SU-DHL-6 (cell line): ENCODE measurements around the gene KCTD7.

Experiments
- CTCF ChIP-seq: fragments of 200-600 bp; sonication (generic); IDR thresholded peaks from one replicate; pipeline ENCODE4 v1.5.1; 2017; ENCODE audit warnings: antibody characterized with exemption, mild to moderate bottlenecking, low read length, moderate library complexity; ENCODE audit not compliant: insufficient read depth, poor library complexity, severe bottlenecking
- EZH2phosphoT487 ChIP-seq: fragments of 200-600 bp; sonication (generic), shearing (Covaris generic); conservative IDR thresholded peaks from 2 replicates; pipeline ENCODE4 v1.6.1; 2018; ENCODE audit warnings: mild to moderate bottlenecking, antibody characterized with exemption, low read length, moderate library complexity, mixed read lengths

DNA sequence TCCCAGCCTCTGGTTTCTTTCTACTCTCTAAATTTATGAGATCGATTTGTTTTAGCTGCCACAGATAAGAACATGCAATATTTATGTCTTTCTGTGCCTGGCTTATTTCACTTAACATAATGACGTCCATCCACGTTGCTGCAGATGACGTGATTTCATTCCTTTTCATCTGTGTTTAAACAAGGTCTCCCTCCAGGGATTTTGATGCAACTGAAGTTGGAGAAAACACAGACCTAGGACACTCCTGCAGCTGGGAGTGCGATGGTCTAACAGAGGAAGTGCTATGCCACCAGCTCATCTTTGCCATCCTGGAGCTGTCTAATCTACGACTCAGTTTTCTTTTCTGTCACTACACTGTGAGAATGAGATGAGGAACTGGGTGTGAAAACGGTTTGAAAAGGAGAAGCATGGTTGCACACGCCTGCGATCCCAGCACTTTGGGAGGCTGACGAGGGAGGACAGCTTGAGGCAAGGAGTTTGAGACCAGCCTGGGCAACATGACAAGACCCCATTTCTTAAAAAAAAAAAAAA, 1.5 kb upstream of the KCTD7 start:
- TF ChIP-seq CTCF (no peak), EZH2phosphoT487 (no peak)
